A549 (cell line): ENCODE data around the gene STRIP2. TPM values are rescaled to one million over a fixed set of nuclear protein-coding genes. Genes with fewer than 3 reads are reported as not detected.

ENCODE experiments used
- ATAC-seq, 2 experiments: fragments of 200-7000 bp in 1 of 2; fragments of >200 bp in 1 of 2; cut with Nextera tagmentation in 1 of 2; cut with Tn5 transposase in 1 of 2; 3 replicates each; pipeline versions ENCODE4 v1.8.0 to v1.9.1; 2018 to 2020; ENCODE audit warnings: mild to moderate bottlenecking in 1 of 2, moderate library complexity in 1 of 2
- CTCF ChIA-PET: fragments of 300-600 bp; sonication (Branson Sonifier 250); formaldehyde crosslinking; extraction: SDS; loops from one replicate; lab custom pipeline; 2021; ENCODE audit warnings: antibody characterized with exemption, inconsistent platforms; lab: Yijun Ruan, JAX
- POLR2A ChIA-PET: fragments of 350-600 bp; formaldehyde crosslinking; extraction: SDS; loops from one replicate; lab custom pipeline; 2021; ENCODE audit warnings: antibody characterized with exemption, inconsistent platforms; lab: Yijun Ruan, JAX
- DNase-seq, 2 experiments: peaks; one replicate each; pipeline versions ENCODE4 v3.0.0 to v3.0.0-alpha.2; 2011 to 2016; ENCODE audit warnings: low read depth in 1 of 2, low spot score in 1 of 2
- FAIRE-seq: peaks from 2 replicates; lab custom pipeline; 2011; peaks lifted over from hg19 to GRCh38; lab: Jason Lieb, UNC
- H3K27ac ChIP-seq, 2 experiments: fragments of >200 bp; sonication (Bioruptor Twin); formaldehyde crosslinking; 3 replicates each; pipeline ENCODE4 v1.5.1; 2016 to 2017
- H3K4me1 ChIP-seq: fragments of >200 bp; sonication (Bioruptor Twin); formaldehyde crosslinking; 3 replicates; pipeline ENCODE4 v1.6.1; 2016
- H3K4me2 ChIP-seq: fragments of >200 bp; sonication (Bioruptor Twin); formaldehyde crosslinking; 3 replicates; pipeline ENCODE4 v1.6.1; 2016
- H3K4me3 ChIP-seq: fragments of >200 bp; sonication (Bioruptor Twin); formaldehyde crosslinking; 3 replicates; pipeline ENCODE4 v1.5.1; 2016
- H3K9me3 ChIP-seq: fragments of >200 bp; sonication (Bioruptor Twin); formaldehyde crosslinking; 3 replicates; pipeline ENCODE4 v1.6.1; 2016
- CBX2 ChIP-seq: fragments of 200-600 bp; sonication (generic); IDR thresholded peaks from 2 replicates; pipeline ENCODE4 v1.6.1; 2016; ENCODE audit warnings: low read depth, mild to moderate bottlenecking, borderline replicate concordance
- CEBPB ChIP-seq, 2 experiments: fragments of >200 bp in 1 of 2; sonication (Bioruptor Twin) in 1 of 2; formaldehyde crosslinking in 1 of 2; IDR thresholded peaks; 2 replicates each; pipeline ENCODE4 v1.6.1; 2012 to 2016
- ESRRA ChIP-seq: fragments of 150-350 bp; IDR thresholded peaks from 2 replicates; pipeline ENCODE4 v1.6.1; 2014; ENCODE audit warnings: mild to moderate bottlenecking, low read length, borderline replicate concordance
- GATA3 ChIP-seq: IDR thresholded peaks from 2 replicates; pipeline ENCODE4 v1.6.1; 2012; ENCODE audit warnings: borderline replicate concordance
- HDAC2 ChIP-seq: fragments of 200-600 bp; sonication (generic); IDR thresholded peaks from 2 replicates; pipeline ENCODE4 v1.6.1; 2016
- HOXA7 ChIP-seq: fragments of 250-450 bp; sonication (Bioruptor Pico); IDR thresholded peaks from 2 replicates; pipeline ENCODE4 v1.5.0; 2020; ENCODE audit warnings: mild to moderate bottlenecking, moderate library complexity
- JUN ChIP-seq, 2 experiments: fragments of >200 bp; sonication (Bioruptor Twin); formaldehyde crosslinking; IDR thresholded peaks; 2 replicates in 1 of 2; 3 replicates in 1 of 2; pipeline ENCODE4 v1.6.1; 2016 to 2017
- JUNB ChIP-seq: fragments of >200 bp; sonication (Bioruptor Twin); formaldehyde crosslinking; IDR thresholded peaks from 2 replicates; pipeline ENCODE4 v1.6.1; 2016
- KDM1A ChIP-seq: fragments of 200-600 bp; sonication (generic); IDR thresholded peaks from 2 replicates; pipeline ENCODE4 v1.6.1; 2016; ENCODE audit warnings: low read depth, mild to moderate bottlenecking
- MAFK ChIP-seq: fragments of 450-650 bp; IDR thresholded peaks from 2 replicates; pipeline ENCODE4 v1.6.1; 2014; ENCODE audit not compliant: partially characterized antibody
- MAZ ChIP-seq: fragments of 150-350 bp; IDR thresholded peaks from 2 replicates; pipeline ENCODE4 v1.6.1; 2014; ENCODE audit warnings: antibody characterized with exemption, low read depth, low read length, borderline replicate concordance
- MYC ChIP-seq: IDR thresholded peaks from 2 replicates; pipeline ENCODE4 v1.6.1; 2012; ENCODE audit warnings: mild to moderate bottlenecking, inconsistent platforms, low read length, improper control_type of control experiment, borderline replicate concordance
- NPAS2 ChIP-seq: fragments of 250-450 bp; sonication (Bioruptor Pico); IDR thresholded peaks from 2 replicates; pipeline ENCODE4 v1.8.0; 2022; ENCODE audit warnings: mild to moderate bottlenecking, moderate library complexity, borderline replicate concordance
- PHF8 ChIP-seq: fragments of 200-600 bp; sonication (generic); IDR thresholded peaks from 2 replicates; pipeline ENCODE4 v1.6.1; 2016; ENCODE audit warnings: low read depth, mild to moderate bottlenecking, antibody characterized with exemption, moderate library complexity, borderline replicate concordance
- RCOR1 ChIP-seq: fragments of 150-350 bp; IDR thresholded peaks from 2 replicates; pipeline ENCODE4 v1.6.1; 2014; ENCODE audit warnings: antibody characterized with exemption, low read length, low read depth
- RFX5 ChIP-seq: fragments of 450-650 bp; IDR thresholded peaks from 2 replicates; pipeline ENCODE4 v1.7.1; 2014; ENCODE audit warnings: antibody characterized with exemption, mild to moderate bottlenecking, moderate library complexity
- RNF2 ChIP-seq: fragments of 200-600 bp; sonication (generic); IDR thresholded peaks from 2 replicates; pipeline ENCODE4 v1.6.1; 2016; ENCODE audit warnings: low read depth, mild to moderate bottlenecking, antibody characterized with exemption, moderate library complexity, borderline replicate concordance
- SMC3 ChIP-seq: fragments of >200 bp; sonication (Bioruptor Twin); formaldehyde crosslinking; IDR thresholded peaks from 3 replicates; pipeline ENCODE4 v1.6.1; 2018; ENCODE audit warnings: inconsistent platforms
- SREBF2 ChIP-seq: fragments of 450-650 bp; IDR thresholded peaks from 2 replicates; pipeline ENCODE4 v1.6.1; 2014; ENCODE audit warnings: mild to moderate bottlenecking, moderate library complexity
- ZFP36 ChIP-seq: fragments of 450-650 bp; IDR thresholded peaks from 2 replicates; pipeline ENCODE4 v1.6.1; 2014; ENCODE audit warnings: borderline replicate concordance; ENCODE audit not compliant: partially characterized antibody
- ZNF302 ChIP-seq: fragments of 250-450 bp; sonication (Bioruptor Pico); IDR thresholded peaks from 2 replicates; pipeline ENCODE4 v1.9.0; 2021; ENCODE audit warnings: inconsistent platforms, mild to moderate bottlenecking, moderate library complexity
- WGBS: methylation state at CpG from one replicate; pipeline ENCODE4 v1.1.6; 2017; ENCODE audit errors: missing lambda C conversion rate; 5-methylcytosine and 5-hydroxymethylcytosine counted together
- polyA plus RNA-seq, 4 experiments: library from polyadenylated mRNA; depleted of rRNA in 3 of 4; stranded (reverse); fragments of >200 nt; fragmentation: RNase III in 1 of 4; extraction: RNeasy Plus Mini Kit Qiagen cat#74134 plus additional on column Dnase treatment in 1 of 4; gene quantifications; 2 replicates in 3 of 4; 3 replicates in 1 of 4; pipeline ENCODE4 v1.2.3, GENCODE V29; 2011 to 2017
- TF ChIP-seq, protein P1 (sequence below): fragments of >200 bp; sonication (Bioruptor Twin); formaldehyde crosslinking; IDR thresholded peaks from 3 replicates; pipeline ENCODE4 v1.5.1; 2016
- TF ChIP-seq, protein P2 (sequence below): fragments of 200-600 bp; sonication (generic); IDR thresholded peaks from 2 replicates; pipeline ENCODE4 v1.6.1; 2016; ENCODE audit warnings: antibody characterized with exemption, mild to moderate bottlenecking, moderate library complexity
- TF ChIP-seq, protein P3 (sequence below): fragments of 150-350 bp; IDR thresholded peaks from 2 replicates; pipeline ENCODE4 v1.6.1; 2014; ENCODE audit warnings: low read depth, mild to moderate bottlenecking, low read length
- TF ChIP-seq, protein P4 (sequence below): fragments of 450-650 bp; IDR thresholded peaks from 2 replicates; pipeline ENCODE4 v1.6.1; 2014; ENCODE audit warnings: antibody characterized with exemption
- TF ChIP-seq, protein P5 (sequence below): fragments of 250-450 bp; sonication (Bioruptor Pico); IDR thresholded peaks from 2 replicates; pipeline ENCODE4 v1.5.0; 2021; ENCODE audit warnings: mild to moderate bottlenecking, moderate library complexity, borderline replicate concordance

Gene STRIP2
- polyA plus RNA-seq, 2 of the 4 experiments (the other 2 are of a cell fraction): 4.9 to 7.2 TPM

DNA sequence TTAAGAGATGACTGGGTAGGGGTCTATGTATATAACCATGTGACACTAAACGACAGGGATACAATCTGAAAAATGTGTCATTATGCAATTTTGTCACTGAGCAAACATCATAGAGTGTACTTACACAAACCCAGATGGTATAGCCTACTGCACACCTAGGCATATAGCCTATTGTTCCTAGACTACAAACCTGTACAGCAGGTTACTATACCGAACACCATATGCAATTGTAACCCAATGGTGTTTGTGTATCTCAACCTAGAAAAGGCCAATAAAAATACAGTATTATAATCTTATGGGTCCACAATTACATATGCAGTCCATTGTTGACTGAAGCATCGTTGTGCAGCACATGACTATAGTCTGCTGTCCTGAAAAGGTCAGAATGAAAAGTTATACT, 22.9 kb downstream of the STRIP2 start (continued):
- TF ChIP-seq MYC (no peak), KDM1A (no peak), ESRRA (no peak)
- TF ChIP-seq, protein P1, sequence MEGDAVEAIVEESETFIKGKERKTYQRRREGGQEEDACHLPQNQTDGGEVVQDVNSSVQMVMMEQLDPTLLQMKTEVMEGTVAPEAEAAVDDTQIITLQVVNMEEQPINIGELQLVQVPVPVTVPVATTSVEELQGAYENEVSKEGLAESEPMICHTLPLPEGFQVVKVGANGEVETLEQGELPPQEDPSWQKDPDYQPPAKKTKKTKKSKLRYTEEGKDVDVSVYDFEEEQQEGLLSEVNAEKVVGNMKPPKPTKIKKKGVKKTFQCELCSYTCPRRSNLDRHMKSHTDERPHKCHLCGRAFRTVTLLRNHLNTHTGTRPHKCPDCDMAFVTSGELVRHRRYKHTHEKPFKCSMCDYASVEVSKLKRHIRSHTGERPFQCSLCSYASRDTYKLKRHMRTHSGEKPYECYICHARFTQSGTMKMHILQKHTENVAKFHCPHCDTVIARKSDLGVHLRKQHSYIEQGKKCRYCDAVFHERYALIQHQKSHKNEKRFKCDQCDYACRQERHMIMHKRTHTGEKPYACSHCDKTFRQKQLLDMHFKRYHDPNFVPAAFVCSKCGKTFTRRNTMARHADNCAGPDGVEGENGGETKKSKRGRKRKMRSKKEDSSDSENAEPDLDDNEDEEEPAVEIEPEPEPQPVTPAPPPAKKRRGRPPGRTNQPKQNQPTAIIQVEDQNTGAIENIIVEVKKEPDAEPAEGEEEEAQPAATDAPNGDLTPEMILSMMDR: no peak
- TF ChIP-seq, all 56 proteins: peak for 0

DNA sequence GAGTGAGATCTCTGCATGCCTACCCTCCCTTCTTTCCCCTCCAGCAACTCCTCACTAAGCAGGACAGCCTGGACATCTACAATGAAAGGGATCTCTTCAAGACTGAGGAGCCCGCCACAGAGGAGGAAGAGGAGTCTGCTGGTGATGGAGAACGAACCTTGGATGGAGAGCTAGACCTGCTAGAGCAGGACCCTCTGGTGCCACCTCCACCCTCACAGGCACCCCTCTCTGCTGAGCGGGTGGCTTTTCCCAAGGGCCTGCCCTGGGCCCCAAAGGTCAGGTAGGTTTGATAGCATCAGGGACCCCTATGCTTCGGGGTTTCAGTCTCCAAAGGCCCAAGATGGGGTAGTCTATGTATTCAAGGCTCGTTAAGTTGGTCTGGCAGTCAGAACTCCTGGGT, 23.9 kb downstream of the STRIP2 start:
- WGBS: 74% methylated on average over 5 of the region's 5 CpGs

DNA sequence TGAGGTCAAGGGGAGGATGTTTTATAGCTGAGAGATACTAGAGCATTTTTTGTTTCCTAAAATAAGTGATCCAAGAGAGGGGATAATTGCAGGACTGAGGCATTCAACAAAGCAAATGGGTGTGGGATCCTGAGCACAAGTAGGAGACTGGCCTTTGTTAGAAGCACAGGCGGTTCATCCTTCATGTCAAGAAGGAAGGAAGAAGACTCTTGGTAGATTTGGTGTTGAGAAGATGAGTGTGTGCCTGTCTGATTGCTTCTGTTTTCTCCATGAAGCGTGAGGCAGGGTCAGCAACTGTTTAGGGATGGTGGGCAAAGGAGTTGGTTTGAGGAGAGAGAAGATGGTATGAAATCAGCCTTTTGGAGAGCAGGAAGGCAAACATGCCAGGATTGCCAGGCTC, 27.6 kb downstream of the STRIP2 start:
- Histone ChIP-seq H3K4me1 (no peaks in the 10 kb centered on the region), H3K27ac (no peak overlapping the region), H3K4me2 (no peak overlapping the region), H3K9me3 (no peaks in the 10 kb centered on the region), H3K4me3 (no peak overlapping the region)
- ChIA-PET POLR2A (no interaction called here), CTCF (interaction anchor here (1.3 to 5.6 kb wide), 4 partner anchors 11 to 185 kb away, joined by 3 to 34 read pairs (median 12); no protein-coding TSS in a partner anchor)
- ATAC-seq (no peak), FAIRE-seq (no peak), DNase-seq (no peak)
- 84% methylated on average over 2 of the region's 2 CpGs for WGBS
- TF ChIP-seq MAZ: no peak
- no peak for TF ChIP-seq PHF8
- no peak for TF ChIP-seq MAFK
- TF ChIP-seq HDAC2: no peak
- no peak for TF ChIP-seq ZNF302 (CRISPR knock-in tag)
- TF ChIP-seq ZFP36: no peak
- TF ChIP-seq, protein P2, sequence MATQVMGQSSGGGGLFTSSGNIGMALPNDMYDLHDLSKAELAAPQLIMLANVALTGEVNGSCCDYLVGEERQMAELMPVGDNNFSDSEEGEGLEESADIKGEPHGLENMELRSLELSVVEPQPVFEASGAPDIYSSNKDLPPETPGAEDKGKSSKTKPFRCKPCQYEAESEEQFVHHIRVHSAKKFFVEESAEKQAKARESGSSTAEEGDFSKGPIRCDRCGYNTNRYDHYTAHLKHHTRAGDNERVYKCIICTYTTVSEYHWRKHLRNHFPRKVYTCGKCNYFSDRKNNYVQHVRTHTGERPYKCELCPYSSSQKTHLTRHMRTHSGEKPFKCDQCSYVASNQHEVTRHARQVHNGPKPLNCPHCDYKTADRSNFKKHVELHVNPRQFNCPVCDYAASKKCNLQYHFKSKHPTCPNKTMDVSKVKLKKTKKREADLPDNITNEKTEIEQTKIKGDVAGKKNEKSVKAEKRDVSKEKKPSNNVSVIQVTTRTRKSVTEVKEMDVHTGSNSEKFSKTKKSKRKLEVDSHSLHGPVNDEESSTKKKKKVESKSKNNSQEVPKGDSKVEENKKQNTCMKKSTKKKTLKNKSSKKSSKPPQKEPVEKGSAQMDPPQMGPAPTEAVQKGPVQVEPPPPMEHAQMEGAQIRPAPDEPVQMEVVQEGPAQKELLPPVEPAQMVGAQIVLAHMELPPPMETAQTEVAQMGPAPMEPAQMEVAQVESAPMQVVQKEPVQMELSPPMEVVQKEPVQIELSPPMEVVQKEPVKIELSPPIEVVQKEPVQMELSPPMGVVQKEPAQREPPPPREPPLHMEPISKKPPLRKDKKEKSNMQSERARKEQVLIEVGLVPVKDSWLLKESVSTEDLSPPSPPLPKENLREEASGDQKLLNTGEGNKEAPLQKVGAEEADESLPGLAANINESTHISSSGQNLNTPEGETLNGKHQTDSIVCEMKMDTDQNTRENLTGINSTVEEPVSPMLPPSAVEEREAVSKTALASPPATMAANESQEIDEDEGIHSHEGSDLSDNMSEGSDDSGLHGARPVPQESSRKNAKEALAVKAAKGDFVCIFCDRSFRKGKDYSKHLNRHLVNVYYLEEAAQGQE: no peak
- no peak for TF ChIP-seq SMC3
- TF ChIP-seq GATA3: no peak
- no peak for TF ChIP-seq JUN (IDR thresholded peaks at IDR 0.05)
- TF ChIP-seq JUNB: no peak
- TF ChIP-seq, protein P3, sequence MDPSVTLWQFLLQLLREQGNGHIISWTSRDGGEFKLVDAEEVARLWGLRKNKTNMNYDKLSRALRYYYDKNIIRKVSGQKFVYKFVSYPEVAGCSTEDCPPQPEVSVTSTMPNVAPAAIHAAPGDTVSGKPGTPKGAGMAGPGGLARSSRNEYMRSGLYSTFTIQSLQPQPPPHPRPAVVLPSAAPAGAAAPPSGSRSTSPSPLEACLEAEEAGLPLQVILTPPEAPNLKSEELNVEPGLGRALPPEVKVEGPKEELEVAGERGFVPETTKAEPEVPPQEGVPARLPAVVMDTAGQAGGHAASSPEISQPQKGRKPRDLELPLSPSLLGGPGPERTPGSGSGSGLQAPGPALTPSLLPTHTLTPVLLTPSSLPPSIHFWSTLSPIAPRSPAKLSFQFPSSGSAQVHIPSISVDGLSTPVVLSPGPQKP: no peak
- TF ChIP-seq CEBPB (IDR thresholded peaks at IDR 0.05): no peak
- TF ChIP-seq, protein P4, sequence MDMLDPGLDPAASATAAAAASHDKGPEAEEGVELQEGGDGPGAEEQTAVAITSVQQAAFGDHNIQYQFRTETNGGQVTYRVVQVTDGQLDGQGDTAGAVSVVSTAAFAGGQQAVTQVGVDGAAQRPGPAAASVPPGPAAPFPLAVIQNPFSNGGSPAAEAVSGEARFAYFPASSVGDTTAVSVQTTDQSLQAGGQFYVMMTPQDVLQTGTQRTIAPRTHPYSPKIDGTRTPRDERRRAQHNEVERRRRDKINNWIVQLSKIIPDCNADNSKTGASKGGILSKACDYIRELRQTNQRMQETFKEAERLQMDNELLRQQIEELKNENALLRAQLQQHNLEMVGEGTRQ: no peak
- no peak for TF ChIP-seq ESRRA

More for the DNA sequence above, 23.9 kb downstream of the STRIP2 start:
- Histone ChIP-seq H3K4me1 (no peaks in the 10 kb centered on the region), H3K9me3 (no peaks in the 10 kb centered on the region), H3K4me2 (no peak overlapping the region), H3K27ac (no peak overlapping the region), H3K4me3 (no peak overlapping the region)
- no peak for FAIRE-seq
- no peak for ATAC-seq
- POLR2A ChIA-PET: no interaction called here
- DNase-seq: no peak
- CTCF ChIA-PET: interaction anchor here (1.0 to 1.9 kb wide), 2 partner anchors 14 to 240 kb away, joined by 3 to 5 read pairs; no protein-coding TSS in a partner anchor
- TF ChIP-seq, protein P3: no peak
- TF ChIP-seq RNF2 (no peak), HOXA7 (CRISPR knock-in tag) (no peak), RFX5 (no peak), RCOR1 (no peak), CBX2 (no peak), SREBF2 (no peak), NPAS2 (CRISPR knock-in tag) (no peak)
- TF ChIP-seq, protein P5, sequence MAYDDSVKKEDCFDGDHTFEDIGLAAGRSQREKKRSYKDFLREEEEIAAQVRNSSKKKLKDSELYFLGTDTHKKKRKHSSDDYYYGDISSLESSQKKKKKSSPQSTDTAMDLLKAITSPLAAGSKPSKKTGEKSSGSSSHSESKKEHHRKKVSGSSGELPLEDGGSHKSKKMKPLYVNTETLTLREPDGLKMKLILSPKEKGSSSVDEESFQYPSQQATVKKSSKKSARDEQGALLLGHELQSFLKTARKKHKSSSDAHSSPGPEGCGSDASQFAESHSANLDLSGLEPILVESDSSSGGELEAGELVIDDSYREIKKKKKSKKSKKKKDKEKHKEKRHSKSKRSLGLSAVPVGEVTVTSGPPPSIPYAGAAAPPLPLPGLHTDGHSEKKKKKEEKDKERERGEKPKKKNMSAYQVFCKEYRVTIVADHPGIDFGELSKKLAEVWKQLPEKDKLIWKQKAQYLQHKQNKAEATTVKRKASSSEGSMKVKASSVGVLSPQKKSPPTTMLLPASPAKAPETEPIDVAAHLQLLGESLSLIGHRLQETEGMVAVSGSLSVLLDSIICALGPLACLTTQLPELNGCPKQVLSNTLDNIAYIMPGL: no peak
